ENCODE data around the gene LENG1.

- TF ChIP-seq CTCF (IDR thresholded peaks at IDR 0.05) (no peak), EZH2 (IDR thresholded peaks at IDR 0.05) (no peak), EZH2phosphoT487 (IDR thresholded peaks at IDR 0.05) (no peak)
Measured at GRCh38 chr19:54121259-54121658, 38.3 kb downstream of the LENG1 start.
